ENCODE measurements around the gene EEF2. TPM values are rescaled to one million over a fixed set of nuclear protein-coding genes. Genes with fewer than 3 reads are reported as not detected.

Gene EEF2
- total RNA-seq, 1 donor from 2014 or later, result 3,162 TPM

GRCh38 chr19:3984584-3984907, 717 bp downstream of the EEF2 start:
- no peak for DNase-seq (ENCODE audit: extremely low spot score, unreplicated experiment)

GRCh38 chr19:3983936-3984583, 1.2 kb downstream of the EEF2 start:
- Mint-ChIP-seq H3K9me3 (ENCODE audit: unreplicated experiment) (no peaks in the 10 kb centered on the region), H3K27me3 (ENCODE audit: unreplicated experiment) (no peaks in the 10 kb centered on the region), H3K4me3 (ENCODE audit: unreplicated experiment) (peak overlapping the region; percentile 96), H3K27ac (ENCODE audit: unreplicated experiment) (peak overlapping the region; percentile 94), H3K4me1 (ENCODE audit: unreplicated experiment) (peaks cover 48% of the 10 kb centered on the region), H3K36me3 (ENCODE audit: unreplicated experiment) (peaks cover 33% of the 10 kb centered on the region)
- no peak for DNase-seq (ENCODE audit: extremely low spot score, unreplicated experiment)
- no peak for TF ChIP-seq CTCF (IDR thresholded peaks at IDR 0.05)

More at GRCh38 chr19:3984584-3984907, 717 bp downstream of the EEF2 start:
- peaks cover 29% of the 10 kb centered on the region for H3K36me3 Mint-ChIP-seq (ENCODE audit: unreplicated experiment)
- TF ChIP-seq CTCF (IDR thresholded peaks at IDR 0.05), result no peak
- H3K4me3 Mint-ChIP-seq (ENCODE audit: unreplicated experiment), result peak overlapping the region; percentile 96
- H3K9me3 Mint-ChIP-seq (ENCODE audit: unreplicated experiment), result no peaks in the 10 kb centered on the region
- peaks cover 50% of the 10 kb centered on the region for H3K4me1 Mint-ChIP-seq (ENCODE audit: unreplicated experiment)
- peak overlapping the region; percentile 94 for H3K27ac Mint-ChIP-seq (ENCODE audit: unreplicated experiment)
- H3K27me3 Mint-ChIP-seq (ENCODE audit: unreplicated experiment), result no peaks in the 10 kb centered on the region

- H3K4me1 Mint-ChIP-seq (ENCODE audit: unreplicated experiment), result peaks cover 48% of the 10 kb centered on the region
Observed at GRCh38 chr19:3983542-3983914, 1.7 kb downstream of the EEF2 start.

GRCh38 chr19:3982701-3983541, 2.3 kb downstream of the EEF2 start:
- DNase-seq (ENCODE audit: extremely low spot score, unreplicated experiment), result no peak
- peaks cover 38% of the 10 kb centered on the region for H3K36me3 Mint-ChIP-seq (ENCODE audit: unreplicated experiment)

More at GRCh38 chr19:3983542-3983914, 1.7 kb downstream of the EEF2 start:
- Mint-ChIP-seq H3K9me3 (ENCODE audit: unreplicated experiment) (no peaks in the 10 kb centered on the region), H3K4me3 (ENCODE audit: unreplicated experiment) (peak overlapping the region; percentile 96), H3K27me3 (ENCODE audit: unreplicated experiment) (no peaks in the 10 kb centered on the region), H3K27ac (ENCODE audit: unreplicated experiment) (peak overlapping the region; percentile 94), H3K36me3 (ENCODE audit: unreplicated experiment) (peaks cover 34% of the 10 kb centered on the region)
- no peak for TF ChIP-seq CTCF (IDR thresholded peaks at IDR 0.05)
- no peak for DNase-seq (ENCODE audit: extremely low spot score, unreplicated experiment)

More at GRCh38 chr19:3982701-3983541, 2.3 kb downstream of the EEF2 start:
- Mint-ChIP-seq H3K9me3 (ENCODE audit: unreplicated experiment) (no peaks in the 10 kb centered on the region), H3K27me3 (ENCODE audit: unreplicated experiment) (no peaks in the 10 kb centered on the region), H3K4me3 (ENCODE audit: unreplicated experiment) (peak overlapping the region; percentile 96), H3K4me1 (ENCODE audit: unreplicated experiment) (peaks cover 47% of the 10 kb centered on the region), H3K27ac (ENCODE audit: unreplicated experiment) (peak overlapping the region; percentile 94)
- TF ChIP-seq CTCF (IDR thresholded peaks at IDR 0.05), result no peak
